Thyroid gland (tissue), 4 donors: Measurements from ENCODE around the gene NPHP4. TPM values are rescaled to one million over a fixed set of nuclear protein-coding genes. Genes with fewer than 3 reads are reported as not detected.

Experiments used
- DNase-seq, 2 donors: peaks; one replicate each; pipeline ENCODE4 v3.0.0-alpha.2; 2019
- H3K27ac ChIP-seq, 3 donors: fragments of 200-600 bp; sonication (generic); 1 replicate in 2 of 3; 2 replicates in 1 of 3; pipeline ENCODE4 v1.5.1; 2016 to 2019; ENCODE audit warnings: mild to moderate bottlenecking in 1 of 3, moderate library complexity in 1 of 3
- H3K27me3 ChIP-seq: fragments of 200-600 bp; sonication (generic); one replicate; pipeline ENCODE4 v1.5.1; 2019
- H3K36me3 ChIP-seq, 2 donors: fragments of 200-600 bp; sonication (generic); one replicate each; pipeline ENCODE4 v1.5.1; 2016 to 2019
- H3K4me1 ChIP-seq, 2 donors: fragments of 200-600 bp; sonication (generic); one replicate each; pipeline ENCODE4 v1.5.1; 2017 to 2019
- H3K4me3 ChIP-seq, 3 donors: fragments of 200-600 bp; sonication (generic); replicated peaks in 1 of 3; 1 replicate in 2 of 3; 2 replicates in 1 of 3; pipeline ENCODE4 v1.5.1; 2016; ENCODE audit warnings: mild to moderate bottlenecking in 1 of 3
- H3K9me3 ChIP-seq: fragments of 200-600 bp; sonication (generic); one replicate; pipeline ENCODE4 v1.5.1; 2017
- CTCF ChIP-seq, 6 experiments: fragments of 200-600 bp in 3 of 6; fragments of 450-650 bp in 3 of 6; sonication (generic) in 3 of 6; IDR thresholded peaks; one replicate each; pipeline ENCODE4 v1.5.1; 2016 to 2019; ENCODE audit warnings: antibody characterized with exemption in 6 of 6, mild to moderate bottlenecking in 2 of 6, inconsistent platforms in 1 of 6, moderate library complexity in 1 of 6
- POLR2A ChIP-seq, 2 donors: fragments of 450-650 bp; IDR thresholded peaks; one replicate each; pipeline ENCODE4 v1.6.1; 2017; ENCODE audit warnings: antibody characterized with exemption in 2 of 2, mild to moderate bottlenecking in 2 of 2, moderate library complexity in 1 of 2
- WGBS, 2 donors: methylation state at CpG; one replicate each; pipeline ENCODE4 v1.1.5; 2017; 5-methylcytosine and 5-hydroxymethylcytosine counted together
- intact Hi-C: fragments of 100-400 bp; cut with DNase I; formaldehyde crosslinking; loops from one replicate; pipeline ENCODE4 v1.15.1; 2023
- total RNA-seq, 4 donors: library from RNA; depleted of rRNA; stranded (reverse); fragments of >200 nt; gene quantifications; one replicate each; pipeline ENCODE4 v1.2.3, GENCODE V29; 2016

Gene NPHP4
- total RNA-seq, 4 donors from 2014 or later = 24.3 to 48.3 (median 30.4) TPM

GRCh38 chr1:5953386-5953785, 38.8 kb downstream of the NPHP4 start:
- Histone ChIP-seq H3K9me3 (no peaks in the 10 kb centered on the region), H3K27me3 (no peaks in the 10 kb centered on the region), H3K27ac (no peak overlapping the region), H3K36me3 (peaks cover 0 to 7% of the 10 kb centered on the region in 2 donors), H3K4me1 (peaks cover 0 to 4% of the 10 kb centered on the region in 2 donors), H3K4me3 (no peak overlapping the region)
- DNase-seq = no peak
- 97 to 99% methylated on average over 10 to 11 of the region's 11 CpGs for WGBS, 2 donors
- TF ChIP-seq CTCF (IDR thresholded peaks at IDR 0.05) (no peak), POLR2A (IDR thresholded peaks at IDR 0.05) (no peak)
- intact Hi-C loops = no loop called here

- Histone ChIP-seq H3K27ac (no peak overlapping the region), H3K27me3 (no peaks in the 10 kb centered on the region), H3K4me3 (no peak overlapping the region), H3K36me3 (peaks cover 9% of the 10 kb centered on the region in 2 donors), H3K9me3 (no peaks in the 10 kb centered on the region), H3K4me1 (peaks cover 0 to 4% of the 10 kb centered on the region in 2 donors)
- 94 to 98% methylated on average over 17 to 19 of the region's 19 CpGs for WGBS, 2 donors
- DNase-seq = no peak
- no peak for TF ChIP-seq POLR2A (IDR thresholded peaks at IDR 0.05)
- no peak for TF ChIP-seq CTCF (IDR thresholded peaks at IDR 0.05)
- intact Hi-C loops = no loop called here
Measured at GRCh38 chr1:5951846-5952410, 40.3 kb downstream of the NPHP4 start.

- no peak overlapping the region for H3K4me3 ChIP-seq
- no peak overlapping the region for H3K27ac ChIP-seq
- no peaks in the 10 kb centered on the region for H3K9me3 ChIP-seq
- no peak for TF ChIP-seq CTCF (IDR thresholded peaks at IDR 0.05)
- TF ChIP-seq POLR2A (IDR thresholded peaks at IDR 0.05) = no peak
- H3K27me3 ChIP-seq = no peaks in the 10 kb centered on the region
- peaks cover 15 to 16% of the 10 kb centered on the region in 2 donors for H3K36me3 ChIP-seq
- no peak for DNase-seq
- peaks cover 0 to 4% of the 10 kb centered on the region in 2 donors for H3K4me1 ChIP-seq
- 94 to 95% methylated on average over 24 of the region's 24 CpGs for WGBS, 2 donors
- intact Hi-C loops = no loop called here
Measured at GRCh38 chr1:5950994-5951785, 41.0 kb downstream of the NPHP4 start.

GRCh38 chr1:5950201-5950895, 41.9 kb downstream of the NPHP4 start:
- no peak for TF ChIP-seq POLR2A (IDR thresholded peaks at IDR 0.05)
- TF ChIP-seq CTCF (IDR thresholded peaks at IDR 0.05) = no peak
- no peaks in the 10 kb centered on the region for H3K9me3 ChIP-seq
- no peaks in the 10 kb centered on the region for H3K27me3 ChIP-seq
- H3K27ac ChIP-seq = no peak overlapping the region
- peaks cover 24% of the 10 kb centered on the region in 2 donors for H3K36me3 ChIP-seq
- 94 to 95% methylated on average over 7 of the region's 7 CpGs for WGBS, 2 donors
- H3K4me3 ChIP-seq = no peak overlapping the region
- DNase-seq = no peak
- peaks cover 0 to 4% of the 10 kb centered on the region in 2 donors for H3K4me1 ChIP-seq
- intact Hi-C loops = no loop called here

GRCh38 chr1:5949761-5950100, 42.5 kb downstream of the NPHP4 start:
- Histone ChIP-seq H3K36me3 (peaks cover 24 to 29% of the 10 kb centered on the region in 2 donors), H3K9me3 (no peaks in the 10 kb centered on the region)
- WGBS, 2 donors = 77 to 94% methylated on average over 4 of the region's 4 CpGs

More at GRCh38 chr1:5949761-5950100, 42.5 kb downstream of the NPHP4 start:
- no peak overlapping the region for H3K4me3 ChIP-seq
- H3K27ac ChIP-seq = no peak overlapping the region
- intact Hi-C loops = no loop called here
- H3K4me1 ChIP-seq = peaks cover 0 to 4% of the 10 kb centered on the region in 2 donors
- DNase-seq = no peak
- no peak for TF ChIP-seq CTCF (IDR thresholded peaks at IDR 0.05)
- TF ChIP-seq POLR2A (IDR thresholded peaks at IDR 0.05) = no peak
- no peaks in the 10 kb centered on the region for H3K27me3 ChIP-seq
